ENCODE measurements around the gene ADAMTS5. TPM values are rescaled to one million over a fixed set of nuclear protein-coding genes. Genes with fewer than 3 reads are reported as not detected.

ADAMTS5 gene
- total RNA-seq, result not detected in 2 replicates

- no peak for DNase-seq (ENCODE audit: low spot score)
- no peaks in the 10 kb centered on the region for H3K9me3 Mint-ChIP-seq
- H3K4me3 Mint-ChIP-seq, result no peak within 1 kb of the TSS
- intact Hi-C loops (cut with micrococcal nuclease), result loop anchor here (5.0 kb wide), 1 partner anchor 120 kb away; the partner anchor contains the start of gene ADAMTS1
- H3K27ac Mint-ChIP-seq, result no peak within 1 kb of the TSS
- H3K36me3 Mint-ChIP-seq (ENCODE audit: low read depth), result no peaks in the 10 kb centered on the region
- no peaks in the 10 kb centered on the region for H3K4me1 Mint-ChIP-seq (ENCODE audit: low read depth)
- peaks cover 39% of the 10 kb centered on the region for H3K27me3 Mint-ChIP-seq (ENCODE audit: insufficient read depth)
These were observed at the start of gene ADAMTS5 for GRCh38 chr21:26967062-26967913. ADAMTS5 (minus strand) TSS chr21:26967088; CDS start chr21:26966391, 697 bp downstream.

- intact Hi-C loops (cut with micrococcal nuclease), result no loop called here
- no peak overlapping the region for H3K27ac Mint-ChIP-seq
These were observed 34.6 kb upstream of the ADAMTS5 start for GRCh38 chr21:27001526-27001925.

GRCh38 chr21:26983576-26983975, 16.7 kb upstream of the ADAMTS5 start:
- Mint-ChIP-seq H3K4me1 (ENCODE audit: low read depth) (no peaks in the 10 kb centered on the region), H3K9me3 (no peaks in the 10 kb centered on the region), H3K36me3 (ENCODE audit: low read depth) (no peaks in the 10 kb centered on the region), H3K27me3 (ENCODE audit: insufficient read depth) (no peaks in the 10 kb centered on the region), H3K4me3 (no peak overlapping the region), H3K27ac (no peak overlapping the region)
- intact Hi-C loops (cut with micrococcal nuclease), result no loop called here
- no peak for DNase-seq (ENCODE audit: low spot score)

More at GRCh38 chr21:27001526-27001925, 34.6 kb upstream of the ADAMTS5 start:
- Mint-ChIP-seq H3K27me3 (ENCODE audit: insufficient read depth) (no peaks in the 10 kb centered on the region), H3K4me1 (ENCODE audit: low read depth) (no peaks in the 10 kb centered on the region), H3K9me3 (no peaks in the 10 kb centered on the region), H3K4me3 (no peak overlapping the region), H3K36me3 (ENCODE audit: low read depth) (no peaks in the 10 kb centered on the region)
- no peak for DNase-seq (ENCODE audit: low spot score)

GRCh38 chr21:26982767-26983166, 15.9 kb upstream of the ADAMTS5 start:
- Mint-ChIP-seq H3K27me3 (ENCODE audit: insufficient read depth) (no peaks in the 10 kb centered on the region), H3K27ac (no peak overlapping the region), H3K4me3 (no peak overlapping the region), H3K36me3 (ENCODE audit: low read depth) (no peaks in the 10 kb centered on the region), H3K9me3 (no peaks in the 10 kb centered on the region), H3K4me1 (ENCODE audit: low read depth) (no peaks in the 10 kb centered on the region)
- intact Hi-C loops (cut with micrococcal nuclease), result no loop called here
- DNase-seq (ENCODE audit: low spot score), result no peak

GRCh38 chr21:26977746-26978145, 10.9 kb upstream of the ADAMTS5 start:
- no peaks in the 10 kb centered on the region for H3K27me3 Mint-ChIP-seq (ENCODE audit: insufficient read depth)
- no peaks in the 10 kb centered on the region for H3K4me1 Mint-ChIP-seq (ENCODE audit: low read depth)
- no peak for DNase-seq (ENCODE audit: low spot score)
- no peak overlapping the region for H3K27ac Mint-ChIP-seq
- intact Hi-C loops (cut with micrococcal nuclease), result no loop called here
- H3K4me3 Mint-ChIP-seq, result no peak overlapping the region
- H3K9me3 Mint-ChIP-seq, result no peaks in the 10 kb centered on the region
- no peaks in the 10 kb centered on the region for H3K36me3 Mint-ChIP-seq (ENCODE audit: low read depth)

GRCh38 chr21:26973226-26973625, 6.3 kb upstream of the ADAMTS5 start:
- Mint-ChIP-seq H3K4me1 (ENCODE audit: low read depth) (no peaks in the 10 kb centered on the region), H3K27me3 (ENCODE audit: insufficient read depth) (peaks cover 14% of the 10 kb centered on the region), H3K36me3 (ENCODE audit: low read depth) (no peaks in the 10 kb centered on the region), H3K9me3 (no peaks in the 10 kb centered on the region), H3K4me3 (no peak overlapping the region), H3K27ac (no peak overlapping the region)
- no peak for DNase-seq (ENCODE audit: low spot score)
- intact Hi-C loops (cut with micrococcal nuclease), result no loop called here

GRCh38 chr21:26972192-26972591, 5.3 kb upstream of the ADAMTS5 start:
- Mint-ChIP-seq H3K4me1 (ENCODE audit: low read depth) (no peaks in the 10 kb centered on the region), H3K9me3 (no peaks in the 10 kb centered on the region), H3K36me3 (ENCODE audit: low read depth) (no peaks in the 10 kb centered on the region), H3K27me3 (ENCODE audit: insufficient read depth) (peaks cover 24% of the 10 kb centered on the region), H3K4me3 (no peak overlapping the region), H3K27ac (no peak overlapping the region)
- DNase-seq (ENCODE audit: low spot score), result no peak
- intact Hi-C loops (cut with micrococcal nuclease), result no loop called here

- H3K4me1 Mint-ChIP-seq (ENCODE audit: low read depth), result no peaks in the 10 kb centered on the region
- DNase-seq (ENCODE audit: low spot score), result no peak
- intact Hi-C loops (cut with micrococcal nuclease), result loop anchor here (5.0 kb wide), 1 partner anchor 123 kb away; the partner anchor contains the start of gene ADAMTS1
- H3K36me3 Mint-ChIP-seq (ENCODE audit: low read depth), result no peaks in the 10 kb centered on the region
- no peak overlapping the region for H3K4me3 Mint-ChIP-seq
- H3K27ac Mint-ChIP-seq, result no peak overlapping the region
- H3K27me3 Mint-ChIP-seq (ENCODE audit: insufficient read depth), result peaks cover 32% of the 10 kb centered on the region
- no peaks in the 10 kb centered on the region for H3K9me3 Mint-ChIP-seq
These were observed 3.3 kb upstream of the ADAMTS5 start for GRCh38 chr21:26969971-26970725.

- no peak for DNase-seq (ENCODE audit: low spot score)
- Mint-ChIP-seq H3K9me3 (no peaks in the 10 kb centered on the region), H3K36me3 (ENCODE audit: low read depth) (no peaks in the 10 kb centered on the region), H3K27ac (no peak overlapping the region), H3K4me3 (no peak overlapping the region), H3K4me1 (ENCODE audit: low read depth) (no peaks in the 10 kb centered on the region), H3K27me3 (ENCODE audit: insufficient read depth) (peaks cover 36% of the 10 kb centered on the region)
- intact Hi-C loops (cut with micrococcal nuclease), result loop anchor here (5.0 kb wide), 1 partner anchor 119 kb away; the partner anchor contains the start of gene ADAMTS1
These were observed 233 bp downstream of the ADAMTS5 start for GRCh38 chr21:26966649-26967061.

- Mint-ChIP-seq H3K27ac (no peak overlapping the region), H3K4me3 (no peak overlapping the region), H3K27me3 (ENCODE audit: insufficient read depth) (peaks cover 39% of the 10 kb centered on the region), H3K4me1 (ENCODE audit: low read depth) (no peaks in the 10 kb centered on the region), H3K36me3 (ENCODE audit: low read depth) (no peaks in the 10 kb centered on the region), H3K9me3 (no peaks in the 10 kb centered on the region)
- no peak for DNase-seq (ENCODE audit: low spot score)
- intact Hi-C loops (cut with micrococcal nuclease), result loop anchor here (5.0 kb wide), 1 partner anchor 119 kb away; the partner anchor contains the start of gene ADAMTS1
These were observed 844 bp downstream of the ADAMTS5 start for GRCh38 chr21:26965907-26966581.

GRCh38 chr21:26965040-26965906, 1.6 kb downstream of the ADAMTS5 start:
- no peaks in the 10 kb centered on the region for H3K4me1 Mint-ChIP-seq (ENCODE audit: low read depth)
- H3K36me3 Mint-ChIP-seq (ENCODE audit: low read depth), result no peaks in the 10 kb centered on the region
- intact Hi-C loops (cut with micrococcal nuclease), result loop anchor here (5.0 kb wide), 1 partner anchor 118 kb away; the partner anchor contains the start of gene ADAMTS1
- DNase-seq (ENCODE audit: low spot score), result no peak
- H3K4me3 Mint-ChIP-seq, result no peak overlapping the region
- peaks cover 36% of the 10 kb centered on the region for H3K27me3 Mint-ChIP-seq (ENCODE audit: insufficient read depth)
- no peaks in the 10 kb centered on the region for H3K9me3 Mint-ChIP-seq
- no peak overlapping the region for H3K27ac Mint-ChIP-seq
